ENCODE data around the gene MB.

DNA sequence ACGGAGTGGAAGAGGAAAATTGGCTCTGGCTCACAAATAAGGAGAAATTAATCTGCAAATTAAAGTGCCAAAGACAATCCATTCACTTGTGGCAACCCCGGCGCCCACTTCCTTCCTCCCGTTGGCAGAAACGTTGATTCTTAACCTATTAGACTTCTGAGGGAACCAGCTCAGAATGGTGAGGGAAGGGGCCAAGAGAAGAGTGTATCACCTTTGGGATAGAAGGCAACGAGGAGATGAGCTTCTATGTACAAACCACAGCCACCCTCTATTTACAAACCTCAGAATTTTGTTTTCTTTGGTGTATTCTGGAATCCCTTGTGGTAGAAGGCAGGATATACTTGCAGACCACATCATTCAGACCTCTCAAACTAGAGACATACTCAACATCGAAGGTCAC is 1.1 kb downstream of the MB start:
- TF ChIP-seq CTCF (IDR thresholded peaks at IDR 0.05) (no peak), POLR2A (IDR thresholded peaks at IDR 0.05) (no peak)
